ENCODE results near the gene CFAP91. TPM values are rescaled to one million over a fixed set of nuclear protein-coding genes. Genes with fewer than 3 reads are reported as not detected.

CFAP91 gene
- polyA plus RNA-seq, 4 donors: 0.43 to 3.2 TPM; not detected in 2

- DNase-seq: no peak
- Histone ChIP-seq H3K36me3 (ENCODE audit: control insufficient read depth in 3 of 3, insufficient read depth in 2 of 3, low read depth in 1 of 3, low read length in 3 of 3) (peaks cover 0 to 6% (median 0%) of the 10 kb centered on the region in 3 donors), H3K27ac (ENCODE audit: low read depth in 1 of 3, low read length in 2 of 3) (peak overlapping the region in 1 of 3 donors; percentile 24)
These were observed 40.0 kb upstream of the CFAP91 start for GRCh38 chr3:119662604-119663373.

GRCh38 chr3:119663885-119664284 is 38.9 kb upstream of the CFAP91 start:
- no peak for DNase-seq
- 89 to 94% (median 91%) methylated on average over 2 of the region's 2 CpGs for WGBS, 3 donors
- no peak for FAIRE-seq
- Histone ChIP-seq H3K4me1 (ENCODE audit: control insufficient read depth in 3 of 3, insufficient read depth in 2 of 3, low read depth in 1 of 3, low read length in 2 of 3) (no peaks in the 10 kb centered on the region), H3K36me3 (ENCODE audit: control insufficient read depth in 3 of 3, insufficient read depth in 2 of 3, low read depth in 1 of 3, low read length in 3 of 3) (peaks cover 0 to 6% (median 0%) of the 10 kb centered on the region in 3 donors), H3K9me3 (ENCODE audit: control insufficient read depth in 2 of 2, insufficient read depth in 1 of 2, low read depth in 1 of 2, low read length in 1 of 2) (no peaks in the 10 kb centered on the region), H3K4me3 (ENCODE audit: low read depth in 1 of 3, low read length in 3 of 3) (no peak overlapping the region), H3K27ac (ENCODE audit: low read depth in 1 of 3, low read length in 2 of 3) (no peak overlapping the region), H3K27me3 (ENCODE audit: control insufficient read depth in 3 of 3, insufficient read depth in 3 of 3, low read length in 3 of 3) (no peaks in the 10 kb centered on the region)

More at GRCh38 chr3:119662604-119663373, 40.0 kb upstream of the CFAP91 start:
- no peak for FAIRE-seq
- Histone ChIP-seq H3K27me3 (ENCODE audit: control insufficient read depth in 3 of 3, insufficient read depth in 3 of 3, low read length in 3 of 3) (no peaks in the 10 kb centered on the region), H3K9me3 (ENCODE audit: control insufficient read depth in 2 of 2, insufficient read depth in 1 of 2, low read depth in 1 of 2, low read length in 1 of 2) (no peaks in the 10 kb centered on the region), H3K4me3 (ENCODE audit: low read depth in 1 of 3, low read length in 3 of 3) (no peak overlapping the region), H3K4me1 (ENCODE audit: control insufficient read depth in 3 of 3, insufficient read depth in 2 of 3, low read depth in 1 of 3, low read length in 2 of 3) (no peaks in the 10 kb centered on the region)
- 68 to 89% (median 79%) methylated on average over 1 of the region's 1 CpG for WGBS, 3 donors

DNA sequence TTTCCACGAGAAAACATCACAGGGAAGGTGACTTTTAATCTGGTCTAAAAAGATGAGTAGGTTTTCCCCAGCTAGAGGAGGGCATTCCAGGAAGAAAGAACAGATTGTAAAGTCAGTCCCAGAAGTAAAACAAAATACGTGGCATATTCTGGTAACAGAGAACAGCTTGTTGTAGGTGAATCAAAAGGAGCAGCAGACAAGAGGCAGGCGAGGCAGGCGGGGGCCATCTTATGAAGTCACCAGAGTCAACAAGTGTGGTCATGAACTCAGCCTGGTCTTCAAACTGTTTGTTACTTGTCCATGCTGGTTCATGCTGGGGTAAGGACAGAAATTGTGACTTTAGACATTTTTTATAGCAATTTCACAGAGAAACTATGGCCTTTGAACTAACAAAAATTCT is 38.5 kb upstream of the CFAP91 start:
- DNase-seq: no peak
- Histone ChIP-seq H3K36me3 (ENCODE audit: control insufficient read depth in 3 of 3, insufficient read depth in 2 of 3, low read depth in 1 of 3, low read length in 3 of 3) (peaks cover 0 to 6% (median 0%) of the 10 kb centered on the region in 3 donors), H3K27me3 (ENCODE audit: control insufficient read depth in 3 of 3, insufficient read depth in 3 of 3, low read length in 3 of 3) (no peaks in the 10 kb centered on the region), H3K4me1 (ENCODE audit: control insufficient read depth in 3 of 3, insufficient read depth in 2 of 3, low read depth in 1 of 3, low read length in 2 of 3) (no peaks in the 10 kb centered on the region), H3K4me3 (ENCODE audit: low read depth in 1 of 3, low read length in 3 of 3) (no peak overlapping the region), H3K27ac (ENCODE audit: low read depth in 1 of 3, low read length in 2 of 3) (no peak overlapping the region), H3K9me3 (ENCODE audit: control insufficient read depth in 2 of 2, insufficient read depth in 1 of 2, low read depth in 1 of 2, low read length in 1 of 2) (no peaks in the 10 kb centered on the region)
- 80 to 87% (median 82%) methylated on average over 4 of the region's 4 CpGs for WGBS, 3 donors
- FAIRE-seq: no peak

DNA sequence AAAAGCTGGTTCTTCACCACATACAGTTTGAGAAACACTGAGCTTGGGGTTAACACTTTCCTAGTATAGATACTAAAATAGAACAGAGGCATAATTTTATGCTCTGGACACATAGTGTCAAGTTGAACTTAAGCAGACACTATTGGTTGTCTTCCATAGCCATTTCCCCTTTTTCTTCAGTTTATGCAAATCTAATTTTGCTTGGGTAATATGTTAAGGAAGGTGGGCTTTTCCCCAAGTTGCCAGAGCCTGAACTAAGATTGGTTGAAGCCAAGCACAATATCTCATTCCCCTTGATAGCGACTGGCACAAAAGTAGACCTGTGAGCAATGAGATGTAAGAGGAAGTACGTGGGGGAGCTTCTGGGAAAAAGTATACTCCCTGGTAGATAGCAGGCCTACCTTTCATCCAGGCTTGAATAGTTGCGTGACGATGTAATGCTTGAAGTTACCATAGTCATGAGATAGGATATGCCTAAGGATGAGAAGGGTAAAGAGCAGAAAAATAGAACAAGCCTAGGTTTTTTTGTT is 37.9 kb upstream of the CFAP91 start:
- H3K27ac ChIP-seq (ENCODE audit: low read depth in 1 of 3, low read length in 2 of 3): peak overlapping the region in 1 of 3 donors; percentile 15
- no peaks in the 10 kb centered on the region for H3K9me3 ChIP-seq (ENCODE audit: control insufficient read depth in 2 of 2, insufficient read depth in 1 of 2, low read depth in 1 of 2, low read length in 1 of 2)
- no peaks in the 10 kb centered on the region for H3K27me3 ChIP-seq (ENCODE audit: control insufficient read depth in 3 of 3, insufficient read depth in 3 of 3, low read length in 3 of 3)
- no peaks in the 10 kb centered on the region for H3K4me1 ChIP-seq (ENCODE audit: control insufficient read depth in 3 of 3, insufficient read depth in 2 of 3, low read depth in 1 of 3, low read length in 2 of 3)
- FAIRE-seq: no peak
- H3K4me3 ChIP-seq (ENCODE audit: low read depth in 1 of 3, low read length in 3 of 3): no peak overlapping the region
- 74 to 78% (median 77%) methylated on average over 4 of the region's 4 CpGs for WGBS, 3 donors
- H3K36me3 ChIP-seq (ENCODE audit: control insufficient read depth in 3 of 3, insufficient read depth in 2 of 3, low read depth in 1 of 3, low read length in 3 of 3): peaks cover 0 to 3% (median under 1%) of the 10 kb centered on the region in 3 donors
- DNase-seq: peak; percentile 10 to 39

GRCh38 chr3:119665954-119666559 is 36.8 kb upstream of the CFAP91 start:
- no peak for DNase-seq
- Histone ChIP-seq H3K27me3 (ENCODE audit: control insufficient read depth in 3 of 3, insufficient read depth in 3 of 3, low read length in 3 of 3) (no peaks in the 10 kb centered on the region), H3K9me3 (ENCODE audit: control insufficient read depth in 2 of 2, insufficient read depth in 1 of 2, low read depth in 1 of 2, low read length in 1 of 2) (no peaks in the 10 kb centered on the region), H3K4me3 (ENCODE audit: low read depth in 1 of 3, low read length in 3 of 3) (no peak overlapping the region), H3K4me1 (ENCODE audit: control insufficient read depth in 3 of 3, insufficient read depth in 2 of 3, low read depth in 1 of 3, low read length in 2 of 3) (no peaks in the 10 kb centered on the region), H3K36me3 (ENCODE audit: control insufficient read depth in 3 of 3, insufficient read depth in 2 of 3, low read depth in 1 of 3, low read length in 3 of 3) (peaks cover 0 to 2% (median 1%) of the 10 kb centered on the region in 3 donors), H3K27ac (ENCODE audit: low read depth in 1 of 3, low read length in 2 of 3) (no peak overlapping the region)
- 88 to 94% (median 90%) methylated on average over 6 of the region's 6 CpGs for WGBS, 3 donors
- no peak for FAIRE-seq

GRCh38 chr3:119669906-119670570 is 32.8 kb upstream of the CFAP91 start:
- Histone ChIP-seq H3K9me3 (ENCODE audit: control insufficient read depth in 2 of 2, insufficient read depth in 1 of 2, low read depth in 1 of 2, low read length in 1 of 2) (no peaks in the 10 kb centered on the region), H3K27ac (ENCODE audit: low read depth in 1 of 3, low read length in 2 of 3) (no peak overlapping the region), H3K4me1 (ENCODE audit: control insufficient read depth in 3 of 3, insufficient read depth in 2 of 3, low read depth in 1 of 3, low read length in 2 of 3) (peaks cover 0 to 7% (median 0%) of the 10 kb centered on the region in 3 donors), H3K36me3 (ENCODE audit: control insufficient read depth in 3 of 3, insufficient read depth in 2 of 3, low read depth in 1 of 3, low read length in 3 of 3) (peaks cover 2 to 11% (median 7%) of the 10 kb centered on the region in 3 donors), H3K27me3 (ENCODE audit: control insufficient read depth in 3 of 3, insufficient read depth in 3 of 3, low read length in 3 of 3) (no peaks in the 10 kb centered on the region), H3K4me3 (ENCODE audit: low read depth in 1 of 3, low read length in 3 of 3) (no peak overlapping the region)
- WGBS, 3 donors: 90 to 96% (median 91%) methylated on average over 5 of the region's 5 CpGs
- DNase-seq (no peak), FAIRE-seq (no peak)

GRCh38 chr3:119672776-119673175 is 30.0 kb upstream of the CFAP91 start:
- 58 to 80% (median 69%) methylated on average over 2 of the region's 2 CpGs for WGBS, 3 donors
- FAIRE-seq (no peak), DNase-seq (peak; percentile 49 to 58)
- no peak overlapping the region for H3K4me3 ChIP-seq (ENCODE audit: low read depth in 1 of 3, low read length in 3 of 3)
- peaks cover 0 to 19% (median 7%) of the 10 kb centered on the region in 3 donors for H3K4me1 ChIP-seq (ENCODE audit: control insufficient read depth in 3 of 3, insufficient read depth in 2 of 3, low read depth in 1 of 3, low read length in 2 of 3)
- peak overlapping the region in 1 of 3 donors; percentile 75 for H3K27ac ChIP-seq (ENCODE audit: low read depth in 1 of 3, low read length in 2 of 3)
- peaks cover 2 to 11% (median 7%) of the 10 kb centered on the region in 3 donors for H3K36me3 ChIP-seq (ENCODE audit: control insufficient read depth in 3 of 3, insufficient read depth in 2 of 3, low read depth in 1 of 3, low read length in 3 of 3)
- H3K27me3 ChIP-seq (ENCODE audit: control insufficient read depth in 3 of 3, insufficient read depth in 3 of 3, low read length in 3 of 3): no peaks in the 10 kb centered on the region
- H3K9me3 ChIP-seq (ENCODE audit: control insufficient read depth in 2 of 2, insufficient read depth in 1 of 2, low read depth in 1 of 2, low read length in 1 of 2): no peaks in the 10 kb centered on the region

- WGBS, 3 donors: 88 to 95% (median 94%) methylated on average over 17 to 18 of the region's 18 CpGs
- no peaks in the 10 kb centered on the region for H3K9me3 ChIP-seq (ENCODE audit: control insufficient read depth in 2 of 2, insufficient read depth in 1 of 2, low read depth in 1 of 2, low read length in 1 of 2)
- DNase-seq (no peak), FAIRE-seq (no peak)
- no peaks in the 10 kb centered on the region for H3K27me3 ChIP-seq (ENCODE audit: control insufficient read depth in 3 of 3, insufficient read depth in 3 of 3, low read length in 3 of 3)
- peaks cover 2 to 11% (median 7%) of the 10 kb centered on the region in 3 donors for H3K36me3 ChIP-seq (ENCODE audit: control insufficient read depth in 3 of 3, insufficient read depth in 2 of 3, low read depth in 1 of 3, low read length in 3 of 3)
- no peak overlapping the region for H3K4me3 ChIP-seq (ENCODE audit: low read depth in 1 of 3, low read length in 3 of 3)
- H3K4me1 ChIP-seq (ENCODE audit: control insufficient read depth in 3 of 3, insufficient read depth in 2 of 3, low read depth in 1 of 3, low read length in 2 of 3): peaks cover 0 to 21% (median 7%) of the 10 kb centered on the region in 3 donors
- H3K27ac ChIP-seq (ENCODE audit: low read depth in 1 of 3, low read length in 2 of 3): no peak overlapping the region
These were observed 28.9 kb upstream of the CFAP91 start for GRCh38 chr3:119673875-119674274.
